Sigmoid colon (tissue), 4 donors: ENCODE data around the gene R3HDM4.

Source experiments
- EP300 ChIP-seq, 4 donors: sonication (generic); formaldehyde crosslinking; IDR thresholded peaks; one replicate each; pipeline ENCODE4 v1.6.1; 2017; ENCODE audit warnings: antibody characterized with exemption in 4 of 4
- POLR2AphosphoS5 ChIP-seq, 4 donors: sonication (generic); formaldehyde crosslinking; IDR thresholded peaks; one replicate each; pipeline ENCODE4 v1.6.1; 2017; ENCODE audit warnings: antibody characterized with exemption in 4 of 4

DNA sequence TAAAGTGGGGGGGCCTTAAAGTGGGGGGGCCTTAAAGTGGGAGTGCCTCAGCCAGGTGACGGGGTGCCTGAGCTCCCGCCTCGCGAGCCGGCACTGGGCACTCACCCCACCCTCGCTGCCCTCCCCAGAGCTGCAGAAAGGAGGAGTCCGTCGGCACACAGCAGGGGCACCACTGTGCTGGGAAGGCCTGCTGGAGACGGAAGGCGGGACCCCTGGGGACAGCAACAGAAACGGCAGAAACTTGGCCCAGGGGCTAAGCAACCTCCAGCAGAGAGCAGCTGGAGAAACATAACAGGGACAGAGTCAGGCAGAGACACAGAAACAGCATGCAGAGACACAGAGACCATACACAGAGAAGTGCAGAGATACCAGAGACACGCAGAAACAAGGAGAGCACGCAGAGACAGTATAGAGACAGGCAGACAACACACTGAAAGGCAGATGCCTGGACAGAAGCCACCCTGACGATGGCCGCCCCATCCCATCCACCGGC lies 45.7 kb downstream of the R3HDM4 start:
- TF ChIP-seq EP300 (IDR thresholded peaks at IDR 0.05) (no peak), POLR2AphosphoS5 (IDR thresholded peaks at IDR 0.05) (no peak)
